Panc1 (cell line): ENCODE data around the gene PLCL1.

Source experiments
- POLR2AphosphoS5 ChIP-seq: IDR thresholded peaks from 2 replicates; pipeline ENCODE4 v1.6.1; 2012; ENCODE audit warnings: mild to moderate bottlenecking, low read depth, low read length, moderate library complexity
- TF ChIP-seq, protein P1 (sequence below): fragments of 450-650 bp; IDR thresholded peaks from 2 replicates; pipeline ENCODE4 v1.5.1; 2017; ENCODE audit warnings: mild to moderate bottlenecking

GRCh38 chr2:197800091-197800490 is 4.3 kb upstream of the PLCL1 start:
- TF ChIP-seq POLR2AphosphoS5 = no peak
- TF ChIP-seq, protein P1, sequence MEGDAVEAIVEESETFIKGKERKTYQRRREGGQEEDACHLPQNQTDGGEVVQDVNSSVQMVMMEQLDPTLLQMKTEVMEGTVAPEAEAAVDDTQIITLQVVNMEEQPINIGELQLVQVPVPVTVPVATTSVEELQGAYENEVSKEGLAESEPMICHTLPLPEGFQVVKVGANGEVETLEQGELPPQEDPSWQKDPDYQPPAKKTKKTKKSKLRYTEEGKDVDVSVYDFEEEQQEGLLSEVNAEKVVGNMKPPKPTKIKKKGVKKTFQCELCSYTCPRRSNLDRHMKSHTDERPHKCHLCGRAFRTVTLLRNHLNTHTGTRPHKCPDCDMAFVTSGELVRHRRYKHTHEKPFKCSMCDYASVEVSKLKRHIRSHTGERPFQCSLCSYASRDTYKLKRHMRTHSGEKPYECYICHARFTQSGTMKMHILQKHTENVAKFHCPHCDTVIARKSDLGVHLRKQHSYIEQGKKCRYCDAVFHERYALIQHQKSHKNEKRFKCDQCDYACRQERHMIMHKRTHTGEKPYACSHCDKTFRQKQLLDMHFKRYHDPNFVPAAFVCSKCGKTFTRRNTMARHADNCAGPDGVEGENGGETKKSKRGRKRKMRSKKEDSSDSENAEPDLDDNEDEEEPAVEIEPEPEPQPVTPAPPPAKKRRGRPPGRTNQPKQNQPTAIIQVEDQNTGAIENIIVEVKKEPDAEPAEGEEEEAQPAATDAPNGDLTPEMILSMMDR = no peak
